ENCODE data around the gene STX7. TPM values are rescaled to one million over a fixed set of nuclear protein-coding genes. Genes with fewer than 3 reads are reported as not detected.

STX7 gene
- total RNA-seq, 1 experiment from 2014 or later, result 25.6 TPM

GRCh38 chr6:132496519-132497180, 16.3 kb downstream of the STX7 start (continued):
- TF ChIP-seq, protein P1, sequence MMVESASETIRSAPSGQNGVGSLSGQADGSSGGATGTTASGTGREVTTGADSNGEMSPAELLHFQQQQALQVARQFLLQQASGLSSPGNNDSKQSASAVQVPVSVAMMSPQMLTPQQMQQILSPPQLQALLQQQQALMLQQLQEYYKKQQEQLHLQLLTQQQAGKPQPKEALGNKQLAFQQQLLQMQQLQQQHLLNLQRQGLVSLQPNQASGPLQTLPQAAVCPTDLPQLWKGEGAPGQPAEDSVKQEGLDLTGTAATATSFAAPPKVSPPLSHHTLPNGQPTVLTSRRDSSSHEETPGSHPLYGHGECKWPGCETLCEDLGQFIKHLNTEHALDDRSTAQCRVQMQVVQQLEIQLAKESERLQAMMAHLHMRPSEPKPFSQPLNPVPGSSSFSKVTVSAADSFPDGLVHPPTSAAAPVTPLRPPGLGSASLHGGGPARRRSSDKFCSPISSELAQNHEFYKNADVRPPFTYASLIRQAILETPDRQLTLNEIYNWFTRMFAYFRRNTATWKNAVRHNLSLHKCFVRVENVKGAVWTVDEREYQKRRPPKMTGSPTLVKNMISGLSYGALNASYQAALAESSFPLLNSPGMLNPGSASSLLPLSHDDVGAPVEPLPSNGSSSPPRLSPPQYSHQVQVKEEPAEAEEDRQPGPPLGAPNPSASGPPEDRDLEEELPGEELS (CRISPR knock-in tag; IDR thresholded peaks at IDR 0.05), result no peak
- TF ChIP-seq NFATC4 (CRISPR knock-in tag; IDR thresholded peaks at IDR 0.05) (no peak), ZNF396 (CRISPR knock-in tag; IDR thresholded peaks at IDR 0.05; ENCODE audit: borderline replicate concordance) (no peak)

GRCh38 chr6:132495604-132496079, 17.3 kb downstream of the STX7 start:
- peaks cover 17% of the 10 kb centered on the region for H3K9me3 Mint-ChIP-seq
- no peak overlapping the region for H3K27ac Mint-ChIP-seq
- DNase-seq (ENCODE audit: low spot score), result no peak
- CTCF ChIA-PET, result interaction anchor here (1.3 to 2.1 kb wide), 2 partner anchors 194 to 216 kb away, joined by 3 to 6 read pairs; no protein-coding TSS in a partner anchor
- H3K27me3 Mint-ChIP-seq (ENCODE audit: low read depth), result no peaks in the 10 kb centered on the region
- no peak overlapping the region for H3K4me3 Mint-ChIP-seq
- peaks cover 24% of the 10 kb centered on the region for H3K36me3 Mint-ChIP-seq
- ATAC-seq, result no peak
- POLR2A ChIA-PET, result no interaction called here
- no peaks in the 10 kb centered on the region for H3K4me1 Mint-ChIP-seq
- TF ChIP-seq PREB (CRISPR knock-in tag; IDR thresholded peaks at IDR 0.05; ENCODE audit: borderline replicate concordance), result no peak
- TF ChIP-seq ELF4 (CRISPR knock-in tag; IDR thresholded peaks at IDR 0.05; ENCODE audit: low read depth), result no peak
- no peak for TF ChIP-seq ESRRA (CRISPR knock-in tag; IDR thresholded peaks at IDR 0.05; ENCODE audit: borderline replicate concordance)
- TF ChIP-seq SMAD3 (CRISPR knock-in tag; IDR thresholded peaks at IDR 0.05; ENCODE audit: borderline replicate concordance), result no peak
- TF ChIP-seq, protein P2, sequence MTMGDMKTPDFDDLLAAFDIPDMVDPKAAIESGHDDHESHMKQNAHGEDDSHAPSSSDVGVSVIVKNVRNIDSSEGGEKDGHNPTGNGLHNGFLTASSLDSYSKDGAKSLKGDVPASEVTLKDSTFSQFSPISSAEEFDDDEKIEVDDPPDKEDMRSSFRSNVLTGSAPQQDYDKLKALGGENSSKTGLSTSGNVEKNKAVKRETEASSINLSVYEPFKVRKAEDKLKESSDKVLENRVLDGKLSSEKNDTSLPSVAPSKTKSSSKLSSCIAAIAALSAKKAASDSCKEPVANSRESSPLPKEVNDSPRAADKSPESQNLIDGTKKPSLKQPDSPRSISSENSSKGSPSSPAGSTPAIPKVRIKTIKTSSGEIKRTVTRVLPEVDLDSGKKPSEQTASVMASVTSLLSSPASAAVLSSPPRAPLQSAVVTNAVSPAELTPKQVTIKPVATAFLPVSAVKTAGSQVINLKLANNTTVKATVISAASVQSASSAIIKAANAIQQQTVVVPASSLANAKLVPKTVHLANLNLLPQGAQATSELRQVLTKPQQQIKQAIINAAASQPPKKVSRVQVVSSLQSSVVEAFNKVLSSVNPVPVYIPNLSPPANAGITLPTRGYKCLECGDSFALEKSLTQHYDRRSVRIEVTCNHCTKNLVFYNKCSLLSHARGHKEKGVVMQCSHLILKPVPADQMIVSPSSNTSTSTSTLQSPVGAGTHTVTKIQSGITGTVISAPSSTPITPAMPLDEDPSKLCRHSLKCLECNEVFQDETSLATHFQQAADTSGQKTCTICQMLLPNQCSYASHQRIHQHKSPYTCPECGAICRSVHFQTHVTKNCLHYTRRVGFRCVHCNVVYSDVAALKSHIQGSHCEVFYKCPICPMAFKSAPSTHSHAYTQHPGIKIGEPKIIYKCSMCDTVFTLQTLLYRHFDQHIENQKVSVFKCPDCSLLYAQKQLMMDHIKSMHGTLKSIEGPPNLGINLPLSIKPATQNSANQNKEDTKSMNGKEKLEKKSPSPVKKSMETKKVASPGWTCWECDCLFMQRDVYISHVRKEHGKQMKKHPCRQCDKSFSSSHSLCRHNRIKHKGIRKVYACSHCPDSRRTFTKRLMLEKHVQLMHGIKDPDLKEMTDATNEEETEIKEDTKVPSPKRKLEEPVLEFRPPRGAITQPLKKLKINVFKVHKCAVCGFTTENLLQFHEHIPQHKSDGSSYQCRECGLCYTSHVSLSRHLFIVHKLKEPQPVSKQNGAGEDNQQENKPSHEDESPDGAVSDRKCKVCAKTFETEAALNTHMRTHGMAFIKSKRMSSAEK (CRISPR knock-in tag; IDR thresholded peaks at IDR 0.05; ENCODE audit: borderline replicate concordance), result no peak
- TF ChIP-seq, protein P1 (CRISPR knock-in tag; IDR thresholded peaks at IDR 0.05), result no peak
- no peak for TF ChIP-seq KAT7 (CRISPR knock-in tag; IDR thresholded peaks at IDR 0.05; ENCODE audit: borderline replicate concordance)
- TF ChIP-seq, protein P3, sequence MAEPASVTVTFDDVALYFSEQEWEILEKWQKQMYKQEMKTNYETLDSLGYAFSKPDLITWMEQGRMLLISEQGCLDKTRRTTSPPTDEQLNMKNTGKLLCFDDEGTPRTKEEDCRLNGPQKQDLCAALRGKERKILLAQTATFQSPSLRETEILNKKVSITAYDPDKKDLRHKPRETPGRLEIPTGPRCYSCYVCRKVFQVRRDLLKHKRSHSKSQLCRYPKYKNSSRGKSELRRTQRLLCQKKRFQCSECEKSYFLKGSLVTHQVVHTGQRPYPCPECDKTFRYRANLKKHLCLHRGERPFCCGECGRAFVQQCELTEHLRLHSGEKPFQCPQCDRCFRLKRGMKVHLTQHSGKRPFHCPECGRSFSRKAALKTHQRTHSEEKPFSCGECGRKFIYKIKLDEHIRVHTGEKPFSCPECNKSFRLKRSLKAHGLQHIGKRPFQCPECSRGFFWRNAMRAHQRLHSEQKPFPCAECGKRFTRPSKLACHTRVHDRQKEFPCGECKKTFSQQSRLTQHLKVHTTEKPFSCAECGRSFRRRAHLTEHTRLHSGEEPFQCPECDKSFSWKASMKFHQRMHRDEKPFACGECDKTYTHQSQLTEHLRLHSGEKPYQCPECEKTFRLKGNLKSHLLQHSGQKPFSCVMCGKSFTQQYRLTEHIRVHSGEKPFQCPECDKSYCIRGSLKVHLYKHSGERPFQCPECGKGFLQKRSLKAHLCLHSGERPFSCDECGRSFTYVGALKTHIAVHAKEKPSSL (CRISPR knock-in tag; conservative IDR thresholded peaks at IDR 0.05), result no peak
- TF ChIP-seq ZBTB21 (CRISPR knock-in tag; IDR thresholded peaks at IDR 0.05; ENCODE audit: borderline replicate concordance), result no peak
- TF ChIP-seq, protein P4, sequence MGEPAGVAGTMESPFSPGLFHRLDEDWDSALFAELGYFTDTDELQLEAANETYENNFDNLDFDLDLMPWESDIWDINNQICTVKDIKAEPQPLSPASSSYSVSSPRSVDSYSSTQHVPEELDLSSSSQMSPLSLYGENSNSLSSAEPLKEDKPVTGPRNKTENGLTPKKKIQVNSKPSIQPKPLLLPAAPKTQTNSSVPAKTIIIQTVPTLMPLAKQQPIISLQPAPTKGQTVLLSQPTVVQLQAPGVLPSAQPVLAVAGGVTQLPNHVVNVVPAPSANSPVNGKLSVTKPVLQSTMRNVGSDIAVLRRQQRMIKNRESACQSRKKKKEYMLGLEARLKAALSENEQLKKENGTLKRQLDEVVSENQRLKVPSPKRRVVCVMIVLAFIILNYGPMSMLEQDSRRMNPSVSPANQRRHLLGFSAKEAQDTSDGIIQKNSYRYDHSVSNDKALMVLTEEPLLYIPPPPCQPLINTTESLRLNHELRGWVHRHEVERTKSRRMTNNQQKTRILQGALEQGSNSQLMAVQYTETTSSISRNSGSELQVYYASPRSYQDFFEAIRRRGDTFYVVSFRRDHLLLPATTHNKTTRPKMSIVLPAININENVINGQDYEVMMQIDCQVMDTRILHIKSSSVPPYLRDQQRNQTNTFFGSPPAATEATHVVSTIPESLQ (CRISPR knock-in tag; IDR thresholded peaks at IDR 0.05), result no peak
- TF ChIP-seq TP53 (CRISPR knock-in tag; IDR thresholded peaks at IDR 0.05), result no peak
- no peak for TF ChIP-seq TEAD4 (CRISPR knock-in tag; IDR thresholded peaks at IDR 0.05)
- no peak for TF ChIP-seq EMX1 (CRISPR knock-in tag; IDR thresholded peaks at IDR 0.05)

All from WTC11 (cell line).